Measurements from ENCODE around the gene PTBP3.

The PTBP3 gene

DNA sequence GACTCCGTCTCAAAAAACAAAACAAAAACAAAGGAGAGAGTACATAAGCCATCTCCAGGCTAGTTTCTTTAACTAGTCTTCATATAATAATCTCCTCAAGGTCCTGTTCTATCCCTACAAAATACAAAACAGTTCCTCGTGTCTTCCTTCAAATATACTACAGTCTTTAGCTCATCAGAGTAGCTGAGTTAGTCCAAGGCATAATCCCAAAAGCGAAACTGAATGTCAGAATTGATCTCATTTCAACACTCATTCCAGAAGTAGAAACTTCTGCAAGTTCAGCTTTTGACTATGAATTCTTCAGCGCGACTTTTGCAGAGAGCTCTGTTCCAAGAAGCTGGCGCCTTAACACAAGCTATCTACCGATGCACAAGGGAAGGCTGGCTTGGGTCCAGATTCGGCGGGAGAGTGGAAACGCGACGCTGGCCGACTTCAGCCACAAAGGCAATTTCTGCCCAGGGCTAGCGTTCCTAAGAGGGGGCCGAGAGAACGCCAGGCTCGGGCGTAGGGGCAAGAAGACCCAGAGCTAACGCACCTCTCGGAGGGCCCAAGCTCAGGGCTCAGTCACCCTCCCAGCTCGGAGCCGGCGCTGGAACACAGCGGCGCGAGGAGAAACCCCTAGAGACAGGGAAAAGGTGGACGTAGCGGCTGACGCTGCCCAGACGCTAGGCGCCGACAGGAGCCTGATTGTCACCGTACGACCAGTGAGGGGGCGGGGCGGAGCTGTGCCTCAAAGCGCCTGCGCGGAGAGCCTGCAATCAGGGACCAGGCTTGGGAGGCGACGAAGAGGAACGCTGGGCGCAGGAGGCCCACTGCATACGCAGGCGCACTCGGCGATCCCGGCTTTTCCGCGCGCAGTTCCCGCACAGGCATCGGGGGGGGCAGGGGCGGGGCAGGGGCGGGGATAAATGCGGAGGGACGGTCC is 46.0 kb upstream of the PTBP3 start (continued):
- TF ChIP-seq ZNF426 (tag by site-specific recombination; IDR thresholded peaks at IDR 0.05) (no peak), OSR2 (tag by site-specific recombination; IDR thresholded peaks at IDR 0.05) (no peak), ZNF266 (tag by site-specific recombination; IDR thresholded peaks at IDR 0.05; ENCODE audit: low read depth) (no peak), ZBTB1 (tag by site-specific recombination; IDR thresholded peaks at IDR 0.05) (no peak), ZNF664 (tag by site-specific recombination; IDR thresholded peaks at IDR 0.05) (no peak), ZFP37 (tag by site-specific recombination; IDR thresholded peaks at IDR 0.05) (peak; percentile 36; the same call in 1 of the 2 replicates), ZNF311 (tag by site-specific recombination; IDR thresholded peaks at IDR 0.05; ENCODE audit: borderline replicate concordance) (no peak), ZNF248 (tag by site-specific recombination; IDR thresholded peaks at IDR 0.05) (no peak), ZNF626 (tag by site-specific recombination; IDR thresholded peaks at IDR 0.05) (no peak), ZNF558 (tag by site-specific recombination; IDR thresholded peaks at IDR 0.05) (no peak), ZNF837 (tag by site-specific recombination; IDR thresholded peaks at IDR 0.05) (no peak), ZNF596 (tag by site-specific recombination; IDR thresholded peaks at IDR 0.05) (no peak), ZBTB7A (tag by site-specific recombination; IDR thresholded peaks at IDR 0.05; ENCODE audit: low read depth) (no peak), YY2 (tag by site-specific recombination; IDR thresholded peaks at IDR 0.05) (no peak), ZNF394 (tag by site-specific recombination; IDR thresholded peaks at IDR 0.05; ENCODE audit: borderline replicate concordance) (peak; percentile 65; the same call in 1 of the 2 replicates), ZNF624 (tag by site-specific recombination; IDR thresholded peaks at IDR 0.05) (no peak), ZNF138 (tag by site-specific recombination; IDR thresholded peaks at IDR 0.05; ENCODE audit: borderline replicate concordance) (no peak), ZNF23 (tag by site-specific recombination; IDR thresholded peaks at IDR 0.05; ENCODE audit: borderline replicate concordance) (no peak)
- TF ChIP-seq, protein P1, sequence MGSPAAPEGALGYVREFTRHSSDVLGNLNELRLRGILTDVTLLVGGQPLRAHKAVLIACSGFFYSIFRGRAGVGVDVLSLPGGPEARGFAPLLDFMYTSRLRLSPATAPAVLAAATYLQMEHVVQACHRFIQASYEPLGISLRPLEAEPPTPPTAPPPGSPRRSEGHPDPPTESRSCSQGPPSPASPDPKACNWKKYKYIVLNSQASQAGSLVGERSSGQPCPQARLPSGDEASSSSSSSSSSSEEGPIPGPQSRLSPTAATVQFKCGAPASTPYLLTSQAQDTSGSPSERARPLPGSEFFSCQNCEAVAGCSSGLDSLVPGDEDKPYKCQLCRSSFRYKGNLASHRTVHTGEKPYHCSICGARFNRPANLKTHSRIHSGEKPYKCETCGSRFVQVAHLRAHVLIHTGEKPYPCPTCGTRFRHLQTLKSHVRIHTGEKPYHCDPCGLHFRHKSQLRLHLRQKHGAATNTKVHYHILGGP (tag by site-specific recombination; IDR thresholded peaks at IDR 0.05) = no peak
- TF ChIP-seq, protein P2, sequence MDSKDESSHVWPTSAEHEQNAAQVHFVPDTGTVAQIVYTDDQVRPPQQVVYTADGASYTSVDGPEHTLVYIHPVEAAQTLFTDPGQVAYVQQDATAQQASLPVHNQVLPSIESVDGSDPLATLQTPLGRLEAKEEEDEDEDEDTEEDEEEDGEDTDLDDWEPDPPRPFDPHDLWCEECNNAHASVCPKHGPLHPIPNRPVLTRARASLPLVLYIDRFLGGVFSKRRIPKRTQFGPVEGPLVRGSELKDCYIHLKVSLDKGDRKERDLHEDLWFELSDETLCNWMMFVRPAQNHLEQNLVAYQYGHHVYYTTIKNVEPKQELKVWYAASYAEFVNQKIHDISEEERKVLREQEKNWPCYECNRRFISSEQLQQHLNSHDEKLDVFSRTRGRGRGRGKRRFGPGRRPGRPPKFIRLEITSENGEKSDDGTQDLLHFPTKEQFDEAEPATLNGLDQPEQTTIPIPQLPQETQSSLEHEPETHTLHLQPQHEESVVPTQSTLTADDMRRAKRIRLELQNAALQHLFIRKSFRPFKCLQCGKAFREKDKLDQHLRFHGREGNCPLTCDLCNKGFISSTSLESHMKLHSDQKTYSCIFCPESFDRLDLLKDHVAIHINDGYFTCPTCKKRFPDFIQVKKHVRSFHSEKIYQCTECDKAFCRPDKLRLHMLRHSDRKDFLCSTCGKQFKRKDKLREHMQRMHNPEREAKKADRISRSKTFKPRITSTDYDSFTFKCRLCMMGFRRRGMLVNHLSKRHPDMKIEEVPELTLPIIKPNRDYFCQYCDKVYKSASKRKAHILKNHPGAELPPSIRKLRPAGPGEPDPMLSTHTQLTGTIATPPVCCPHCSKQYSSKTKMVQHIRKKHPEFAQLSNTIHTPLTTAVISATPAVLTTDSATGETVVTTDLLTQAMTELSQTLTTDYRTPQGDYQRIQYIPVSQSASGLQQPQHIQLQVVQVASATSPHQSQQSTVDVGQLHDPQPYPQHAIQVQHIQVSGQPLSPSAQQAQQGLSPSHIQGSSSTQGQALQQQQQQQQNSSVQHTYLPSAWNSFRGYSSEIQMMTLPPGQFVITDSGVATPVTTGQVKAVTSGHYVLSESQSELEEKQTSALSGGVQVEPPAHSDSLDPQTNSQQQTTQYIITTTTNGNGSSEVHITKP (tag by site-specific recombination; IDR thresholded peaks at IDR 0.05) = peak; percentile 76
- TF ChIP-seq, protein P3, sequence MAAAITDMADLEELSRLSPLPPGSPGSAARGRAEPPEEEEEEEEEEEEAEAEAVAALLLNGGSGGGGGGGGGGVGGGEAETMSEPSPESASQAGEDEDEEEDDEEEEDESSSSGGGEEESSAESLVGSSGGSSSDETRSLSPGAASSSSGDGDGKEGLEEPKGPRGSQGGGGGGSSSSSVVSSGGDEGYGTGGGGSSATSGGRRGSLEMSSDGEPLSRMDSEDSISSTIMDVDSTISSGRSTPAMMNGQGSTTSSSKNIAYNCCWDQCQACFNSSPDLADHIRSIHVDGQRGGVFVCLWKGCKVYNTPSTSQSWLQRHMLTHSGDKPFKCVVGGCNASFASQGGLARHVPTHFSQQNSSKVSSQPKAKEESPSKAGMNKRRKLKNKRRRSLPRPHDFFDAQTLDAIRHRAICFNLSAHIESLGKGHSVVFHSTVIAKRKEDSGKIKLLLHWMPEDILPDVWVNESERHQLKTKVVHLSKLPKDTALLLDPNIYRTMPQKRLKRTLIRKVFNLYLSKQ (tag by site-specific recombination; IDR thresholded peaks at IDR 0.05; ENCODE audit: borderline replicate concordance) = no peak
- TF ChIP-seq, protein P4, sequence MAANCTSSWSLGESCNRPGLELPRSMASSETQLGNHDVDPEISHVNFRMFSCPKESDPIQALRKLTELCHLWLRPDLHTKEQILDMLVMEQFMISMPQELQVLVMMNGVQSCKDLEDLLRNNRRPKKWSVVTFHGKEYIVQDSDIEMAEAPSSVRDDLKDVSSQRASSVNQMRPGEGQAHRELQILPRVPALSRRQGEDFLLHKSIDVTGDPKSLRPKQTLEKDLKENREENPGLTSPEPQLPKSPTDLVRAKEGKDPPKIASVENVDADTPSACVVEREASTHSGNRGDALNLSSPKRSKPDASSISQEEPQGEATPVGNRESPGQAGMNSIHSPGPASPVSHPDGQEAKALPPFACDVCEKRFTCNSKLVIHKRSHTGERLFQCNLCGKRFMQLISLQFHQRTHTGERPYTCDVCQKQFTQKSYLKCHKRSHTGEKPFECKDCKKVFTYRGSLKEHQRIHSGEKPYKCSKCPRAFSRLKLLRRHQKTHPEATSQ (tag by site-specific recombination; IDR thresholded peaks at IDR 0.05) = no peak
- TF ChIP-seq, protein P5, sequence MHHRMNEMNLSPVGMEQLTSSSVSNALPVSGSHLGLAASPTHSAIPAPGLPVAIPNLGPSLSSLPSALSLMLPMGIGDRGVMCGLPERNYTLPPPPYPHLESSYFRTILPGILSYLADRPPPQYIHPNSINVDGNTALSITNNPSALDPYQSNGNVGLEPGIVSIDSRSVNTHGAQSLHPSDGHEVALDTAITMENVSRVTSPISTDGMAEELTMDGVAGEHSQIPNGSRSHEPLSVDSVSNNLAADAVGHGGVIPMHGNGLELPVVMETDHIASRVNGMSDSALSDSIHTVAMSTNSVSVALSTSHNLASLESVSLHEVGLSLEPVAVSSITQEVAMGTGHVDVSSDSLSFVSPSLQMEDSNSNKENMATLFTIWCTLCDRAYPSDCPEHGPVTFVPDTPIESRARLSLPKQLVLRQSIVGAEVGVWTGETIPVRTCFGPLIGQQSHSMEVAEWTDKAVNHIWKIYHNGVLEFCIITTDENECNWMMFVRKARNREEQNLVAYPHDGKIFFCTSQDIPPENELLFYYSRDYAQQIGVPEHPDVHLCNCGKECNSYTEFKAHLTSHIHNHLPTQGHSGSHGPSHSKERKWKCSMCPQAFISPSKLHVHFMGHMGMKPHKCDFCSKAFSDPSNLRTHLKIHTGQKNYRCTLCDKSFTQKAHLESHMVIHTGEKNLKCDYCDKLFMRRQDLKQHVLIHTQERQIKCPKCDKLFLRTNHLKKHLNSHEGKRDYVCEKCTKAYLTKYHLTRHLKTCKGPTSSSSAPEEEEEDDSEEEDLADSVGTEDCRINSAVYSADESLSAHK (tag by site-specific recombination; IDR thresholded peaks at IDR 0.05) = no peak
- TF ChIP-seq, protein P6, sequence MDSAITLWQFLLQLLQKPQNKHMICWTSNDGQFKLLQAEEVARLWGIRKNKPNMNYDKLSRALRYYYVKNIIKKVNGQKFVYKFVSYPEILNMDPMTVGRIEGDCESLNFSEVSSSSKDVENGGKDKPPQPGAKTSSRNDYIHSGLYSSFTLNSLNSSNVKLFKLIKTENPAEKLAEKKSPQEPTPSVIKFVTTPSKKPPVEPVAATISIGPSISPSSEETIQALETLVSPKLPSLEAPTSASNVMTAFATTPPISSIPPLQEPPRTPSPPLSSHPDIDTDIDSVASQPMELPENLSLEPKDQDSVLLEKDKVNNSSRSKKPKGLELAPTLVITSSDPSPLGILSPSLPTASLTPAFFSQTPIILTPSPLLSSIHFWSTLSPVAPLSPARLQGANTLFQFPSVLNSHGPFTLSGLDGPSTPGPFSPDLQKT (IDR thresholded peaks at IDR 0.05; ENCODE audit: borderline replicate concordance, low read depth, low read length) = no peak
- TF ChIP-seq, protein P7, sequence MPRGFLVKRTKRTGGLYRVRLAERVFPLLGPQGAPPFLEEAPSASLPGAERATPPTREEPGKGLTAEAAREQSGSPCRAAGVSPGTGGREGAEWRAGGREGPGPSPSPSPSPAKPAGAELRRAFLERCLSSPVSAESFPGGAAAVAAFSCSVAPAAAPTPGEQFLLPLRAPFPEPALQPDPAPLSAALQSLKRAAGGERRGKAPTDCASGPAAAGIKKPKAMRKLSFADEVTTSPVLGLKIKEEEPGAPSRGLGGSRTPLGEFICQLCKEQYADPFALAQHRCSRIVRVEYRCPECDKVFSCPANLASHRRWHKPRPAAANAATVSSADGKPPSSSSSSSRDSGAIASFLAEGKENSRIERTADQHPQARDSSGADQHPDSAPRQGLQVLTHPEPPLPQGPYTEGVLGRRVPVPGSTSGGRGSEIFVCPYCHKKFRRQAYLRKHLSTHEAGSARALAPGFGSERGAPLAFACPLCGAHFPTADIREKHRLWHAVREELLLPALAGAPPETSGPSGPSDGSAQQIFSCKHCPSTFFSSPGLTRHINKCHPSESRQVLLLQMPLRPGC (tag by site-specific recombination; IDR thresholded peaks at IDR 0.05) = no peak
